Ovary (tissue), 9 donors: ENCODE results near the gene OVCA2. TPM values are rescaled to one million over a fixed set of nuclear protein-coding genes. Genes with fewer than 3 reads are reported as not detected.

ENCODE experiments used
- DNase-seq, 5 donors: peaks; one replicate each; pipeline ENCODE4 v3.0.0-alpha.2; 2019 to 2020
- H3K27ac ChIP-seq, 2 donors: fragments of 200-600 bp; one replicate each; pipeline versions ENCODE4 v1.5.1 to v1.8.0; 2019 to 2022
- H3K27me3 ChIP-seq: fragments of 200-600 bp; one replicate; pipeline ENCODE4 v1.8.0; 2022
- H3K36me3 ChIP-seq: fragments of 200-600 bp; sonication (generic); one replicate; pipeline ENCODE4 v1.5.1; 2019
- H3K4me1 ChIP-seq: one replicate; pipeline ENCODE4 v1.8.1; 2013; ENCODE audit warnings: mild to moderate bottlenecking, moderate library complexity; ENCODE audit not compliant: insufficient read depth
- H3K4me3 ChIP-seq: fragments of 200-600 bp; sonication (generic); one replicate; pipeline ENCODE4 v1.5.1; 2017
- H3K9me3 ChIP-seq, 2 donors: fragments of 200-600 bp in 1 of 2; sonication (generic) in 1 of 2; one replicate each; pipeline versions ENCODE4 v1.5.1 to v1.8.1; 2013 to 2019; ENCODE audit warnings: mild to moderate bottlenecking in 1 of 2, moderate library complexity in 1 of 2
- EP300 ChIP-seq: sonication (generic); formaldehyde crosslinking; IDR thresholded peaks from one replicate; pipeline ENCODE4 v1.6.1; 2017; ENCODE audit warnings: antibody characterized with exemption
- POLR2A ChIP-seq: fragments of 450-650 bp; IDR thresholded peaks from one replicate; pipeline ENCODE4 v1.6.1; 2017; ENCODE audit warnings: antibody characterized with exemption, mild to moderate bottlenecking, moderate library complexity
- WGBS, 3 donors: extraction: QIAGEN DNeasy Blood & Tissue Kit in 1 of 3; methylation state at CpG; one replicate each; pipeline versions ENCODE4 v1.1.5 to v1.1.7; 2013 to 2017; 5-methylcytosine and 5-hydroxymethylcytosine counted together
- intact Hi-C, 4 donors: fragments of 100-400 bp; cut with DNase I; formaldehyde crosslinking; loops; one replicate each; pipeline versions ENCODE4 v1.11.0 to v1.15.1; 2022 to 2023
- polyA plus RNA-seq, 2 donors: library from polyadenylated mRNA; stranded (reverse); fragments of 200-250 nt in 1 of 2; fragments of 350-450 nt in 1 of 2; fragmentation: Illumina TruSeq in 1 of 2; extraction: RNeasy Lipid Tissue Mini Kit (QIAGEN cat#74804) in 1 of 2; gene quantifications; one replicate each; pipeline ENCODE4 v1.2.3, GENCODE V29; 2013 to 2014
- total RNA-seq, 7 donors: library from RNA; depleted of rRNA in 2 of 7; stranded (reverse); fragments of >200 nt in 2 of 7; fragmentation: NEBNext Ultra II Directional in 3 of 7; extraction: Animal tissue kit (Norgen Biotek cat#: 25700) in 3 of 7; gene quantifications; one replicate each; pipeline versions ENCODE4 v1.1.0 to v1.2.4, GENCODE V29; 2016 to 2023
- TF ChIP-seq, protein P1 (sequence below), 3 donors: fragments of 450-650 bp in 2 of 3; fragments of 200-600 bp in 1 of 3; IDR thresholded peaks; one replicate each; pipeline versions ENCODE4 v1.5.1 to v1.8.0; 2016 to 2022; ENCODE audit warnings: antibody characterized with exemption in 3 of 3, mild to moderate bottlenecking in 1 of 3
- donor health status: DM: no; HTN: no; CAD: no; lungs with moderate emphysema.
- donor health status: DM: no; HTN: no; CAD: no.
- donor health status: Bipolar disorder and iron deficiency.
- donor health status: DM: yes; HTN: yes; CAD: no.
- donor health status: DM: no; HTN: no; CAD: no.
- donor health status: DM: yes; HTN: yes; CAD: no.

The OVCA2 gene
- total and polyA plus RNA-seq, 9 donors: 13.2 to 28.3 (median 21.2) TPM

DNA sequence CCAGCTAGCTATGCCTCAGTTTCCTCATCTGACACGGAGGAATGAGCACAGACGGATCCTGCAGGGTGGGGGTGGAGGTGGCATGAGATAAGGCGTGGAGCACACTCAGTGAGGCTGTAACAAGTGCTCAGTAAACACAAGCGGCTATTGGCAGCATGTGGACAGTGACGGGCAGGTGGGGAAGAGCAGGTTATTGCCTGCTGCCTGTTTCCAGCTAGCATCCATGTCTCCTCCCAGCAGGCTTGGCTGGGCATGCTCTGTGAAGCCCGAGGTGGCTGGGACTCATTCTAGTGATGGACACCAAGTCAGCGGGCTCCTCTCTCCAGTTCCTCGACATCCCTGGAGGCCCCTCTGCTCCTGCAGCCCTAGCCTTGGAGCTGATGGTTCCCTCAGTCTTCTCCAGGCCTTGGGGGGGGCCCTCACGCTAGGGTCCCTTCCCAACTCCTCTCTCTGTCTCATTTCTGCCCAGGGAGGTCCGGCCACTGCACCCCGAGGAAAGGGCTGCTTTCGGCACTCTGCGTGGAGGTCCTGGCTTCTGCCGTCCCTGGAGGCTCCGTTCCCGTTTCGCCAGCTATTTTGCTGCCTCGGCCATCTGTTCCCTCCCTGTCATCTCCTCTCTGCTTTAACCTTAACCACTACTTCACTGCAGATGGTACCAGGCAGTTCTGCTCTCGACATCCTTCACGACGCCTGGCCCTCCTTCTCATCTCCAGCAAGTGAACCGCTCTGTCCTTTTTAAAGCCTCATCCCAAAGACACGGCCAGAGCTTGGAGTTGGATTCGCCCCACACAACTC, 22.9 kb upstream of the OVCA2 start:
- intact Hi-C loops: loop anchor here in 1 of 4 donors (10.0 kb wide), 1 partner anchor 64 kb away; no protein-coding TSS in a partner anchor
- WGBS, 3 donors: 68 to 73% (median 71%) methylated on average over 24 of the region's 24 CpGs
- TF ChIP-seq POLR2A (no peak), EP300 (no peak)
- TF ChIP-seq, protein P1, sequence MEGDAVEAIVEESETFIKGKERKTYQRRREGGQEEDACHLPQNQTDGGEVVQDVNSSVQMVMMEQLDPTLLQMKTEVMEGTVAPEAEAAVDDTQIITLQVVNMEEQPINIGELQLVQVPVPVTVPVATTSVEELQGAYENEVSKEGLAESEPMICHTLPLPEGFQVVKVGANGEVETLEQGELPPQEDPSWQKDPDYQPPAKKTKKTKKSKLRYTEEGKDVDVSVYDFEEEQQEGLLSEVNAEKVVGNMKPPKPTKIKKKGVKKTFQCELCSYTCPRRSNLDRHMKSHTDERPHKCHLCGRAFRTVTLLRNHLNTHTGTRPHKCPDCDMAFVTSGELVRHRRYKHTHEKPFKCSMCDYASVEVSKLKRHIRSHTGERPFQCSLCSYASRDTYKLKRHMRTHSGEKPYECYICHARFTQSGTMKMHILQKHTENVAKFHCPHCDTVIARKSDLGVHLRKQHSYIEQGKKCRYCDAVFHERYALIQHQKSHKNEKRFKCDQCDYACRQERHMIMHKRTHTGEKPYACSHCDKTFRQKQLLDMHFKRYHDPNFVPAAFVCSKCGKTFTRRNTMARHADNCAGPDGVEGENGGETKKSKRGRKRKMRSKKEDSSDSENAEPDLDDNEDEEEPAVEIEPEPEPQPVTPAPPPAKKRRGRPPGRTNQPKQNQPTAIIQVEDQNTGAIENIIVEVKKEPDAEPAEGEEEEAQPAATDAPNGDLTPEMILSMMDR (IDR thresholded peaks at IDR 0.05): no peak
- H3K27ac ChIP-seq: no peak overlapping the region
- DNase-seq: no peak
- H3K4me3 ChIP-seq: no peak overlapping the region
- H3K9me3 ChIP-seq: no peaks in the 10 kb centered on the region
- no peaks in the 10 kb centered on the region for H3K36me3 ChIP-seq
- H3K4me1 ChIP-seq: peaks cover 1% of the 10 kb centered on the region
- no peaks in the 10 kb centered on the region for H3K27me3 ChIP-seq

DNA sequence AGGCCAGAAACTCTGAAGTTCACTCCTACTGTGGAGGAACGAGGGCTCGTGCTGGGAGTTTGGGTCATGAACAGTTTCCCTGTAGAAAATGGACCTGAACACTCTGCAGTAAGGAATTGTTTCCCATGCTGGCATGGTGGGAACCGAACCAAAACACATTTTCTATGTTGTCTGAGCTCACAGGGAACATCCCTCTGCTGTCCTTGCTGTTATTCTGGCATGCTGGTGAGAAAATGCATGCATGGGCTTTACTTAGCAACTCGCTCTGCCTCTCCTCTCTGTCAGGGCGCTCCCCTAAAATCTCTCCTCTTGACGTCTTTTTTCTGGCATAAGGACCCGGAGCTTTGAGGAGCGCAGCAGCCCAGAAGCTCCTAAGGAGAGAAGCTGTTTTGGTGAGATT, 22.1 kb upstream of the OVCA2 start:
- TF ChIP-seq, protein P1 (IDR thresholded peaks at IDR 0.05): no peak
- TF ChIP-seq POLR2A: no peak
- TF ChIP-seq EP300: no peak
- no peak overlapping the region for H3K27ac ChIP-seq
- intact Hi-C loops: loop anchor here in 1 of 4 donors (10.0 kb wide), 2 partner anchors 65 to 365 kb away; no protein-coding TSS in a partner anchor
- peaks cover 1% of the 10 kb centered on the region for H3K4me1 ChIP-seq
- 72 to 77% (median 75%) methylated on average over 8 of the region's 8 CpGs for WGBS, 3 donors
- no peaks in the 10 kb centered on the region for H3K36me3 ChIP-seq
- no peak for DNase-seq
- no peaks in the 10 kb centered on the region for H3K9me3 ChIP-seq
- no peak overlapping the region for H3K4me3 ChIP-seq
- H3K27me3 ChIP-seq: no peaks in the 10 kb centered on the region

DNA sequence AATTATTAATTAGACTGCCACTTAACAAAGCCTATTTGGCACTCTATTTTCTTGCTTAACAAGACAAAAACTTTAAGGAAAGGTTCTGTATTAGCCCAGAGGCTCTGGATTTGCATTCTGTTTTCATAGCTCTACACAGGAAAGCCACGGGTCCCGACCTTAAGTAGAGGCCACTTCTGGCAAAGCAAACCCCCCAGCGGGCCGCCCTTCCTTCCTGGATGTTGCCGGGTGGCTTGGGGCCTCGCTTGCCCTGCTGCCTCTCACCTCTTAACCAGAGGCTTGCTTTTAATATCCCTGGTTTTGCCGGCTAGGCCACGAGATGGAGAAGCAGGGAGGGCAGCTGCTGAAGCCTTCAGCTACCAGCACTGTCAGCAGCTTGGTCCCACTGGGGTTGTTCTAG, 21.1 kb upstream of the OVCA2 start:
- TF ChIP-seq EP300 (no peak), POLR2A (no peak)
- TF ChIP-seq, protein P1 (IDR thresholded peaks at IDR 0.05): no peak
- 59 to 67% (median 61%) methylated on average over 8 of the region's 8 CpGs for WGBS, 3 donors
- Histone ChIP-seq H3K36me3 (no peaks in the 10 kb centered on the region), H3K4me1 (peaks cover 1% of the 10 kb centered on the region), H3K4me3 (no peak overlapping the region), H3K9me3 (no peaks in the 10 kb centered on the region), H3K27ac (no peak overlapping the region), H3K27me3 (no peaks in the 10 kb centered on the region)
- no peak for DNase-seq
- intact Hi-C loops: loop anchor here in 1 of 4 donors (10.0 kb wide), 1 partner anchor 366 kb away; no protein-coding TSS in a partner anchor

DNA sequence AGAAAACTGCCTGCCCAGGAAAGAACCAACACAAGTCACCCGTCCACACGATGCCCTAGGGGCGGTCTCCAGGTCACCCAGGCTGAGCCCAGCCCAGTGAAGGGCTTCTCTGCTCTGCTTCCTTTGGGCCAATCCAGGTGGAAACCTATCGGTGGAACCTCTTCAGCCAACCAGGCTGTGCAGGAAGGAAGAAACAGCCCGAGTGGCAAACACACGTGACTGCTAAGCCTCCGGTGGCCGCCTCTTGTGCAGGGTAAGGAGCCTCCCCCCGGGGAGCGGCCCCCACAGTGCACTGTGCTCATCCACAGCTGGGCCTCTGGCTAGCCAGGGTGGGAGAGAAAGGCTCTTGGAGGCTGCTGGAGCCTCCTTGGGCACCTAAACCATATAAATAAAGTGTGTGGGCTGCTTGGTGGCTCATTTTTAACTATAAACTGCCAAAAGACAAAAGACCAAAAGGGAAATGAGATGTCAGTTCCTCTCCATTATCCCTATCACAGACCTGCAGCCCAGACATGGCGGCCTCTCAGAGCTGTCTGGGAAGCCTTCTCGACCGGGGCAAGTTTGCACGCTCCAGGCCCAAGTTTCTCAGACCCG, 19.1 kb upstream of the OVCA2 start:
- Histone ChIP-seq H3K9me3 (no peaks in the 10 kb centered on the region), H3K36me3 (no peaks in the 10 kb centered on the region), H3K4me3 (no peak overlapping the region), H3K27ac (no peak overlapping the region), H3K4me1 (peaks cover 1% of the 10 kb centered on the region), H3K27me3 (no peaks in the 10 kb centered on the region)
- TF ChIP-seq POLR2A (no peak), EP300 (no peak)
- TF ChIP-seq, protein P1 (IDR thresholded peaks at IDR 0.05): no peak
- DNase-seq: no peak
- intact Hi-C loops: loop anchor here in 1 of 4 donors (10.0 kb wide), 1 partner anchor 368 kb away; no protein-coding TSS in a partner anchor
- WGBS, 3 donors: 83 to 86% (median 84%) methylated on average over 15 of the region's 15 CpGs
